ENCODE data around the gene OTOGL.
A peak's percentile ranks its signal among the peaks of the same experiment; 100 is the strongest.
"Not testable (repeated sequence)": the region's sequence is repeated elsewhere in the genome, so short reads cannot be mapped to it uniquely, and the experiment has no call there.

OTOGL gene

GRCh38 chr12:80282226-80282625 lies 182.9 kb downstream of the OTOGL start:
- no peak for FAIRE-seq

- no peak for FAIRE-seq
Observed at GRCh38 chr12:80282761-80283160, 183.4 kb downstream of the OTOGL start.

GRCh38 chr12:80291108-80291754 lies 191.9 kb downstream of the OTOGL start:
- FAIRE-seq, result peak; percentile 53

GRCh38 chr12:80293347-80293746 lies 194.0 kb downstream of the OTOGL start:
- FAIRE-seq, result no peak

- FAIRE-seq, result no peak
Observed at GRCh38 chr12:80293759-80294158, 194.4 kb downstream of the OTOGL start.

GRCh38 chr12:80299219-80299618 lies 199.9 kb downstream of the OTOGL start:
- FAIRE-seq, result no peak

- no peak for FAIRE-seq
Observed at GRCh38 chr12:80299976-80300375, 200.6 kb downstream of the OTOGL start.

GRCh38 chr12:80307436-80307835 lies 208.1 kb downstream of the OTOGL start:
- not testable (repeated sequence) for FAIRE-seq

- no peak for FAIRE-seq
Observed at GRCh38 chr12:80313209-80313608, 213.9 kb downstream of the OTOGL start.

GRCh38 chr12:80314741-80315140 lies 215.4 kb downstream of the OTOGL start:
- no peak for FAIRE-seq

- no peak for FAIRE-seq
Observed at GRCh38 chr12:80316222-80316621, 216.9 kb downstream of the OTOGL start.

- FAIRE-seq, result no peak
Observed at GRCh38 chr12:80317307-80317706, 218.0 kb downstream of the OTOGL start.

- FAIRE-seq, result no peak
Observed at GRCh38 chr12:80317899-80318298, 218.6 kb downstream of the OTOGL start.

GRCh38 chr12:80320121-80320678 lies 220.9 kb downstream of the OTOGL start:
- FAIRE-seq, result no peak

- no peak for FAIRE-seq
Observed at GRCh38 chr12:80321653-80322052, 222.3 kb downstream of the OTOGL start.

- FAIRE-seq, result no peak
Observed at GRCh38 chr12:80325167-80325959, 226.0 kb downstream of the OTOGL start.

- no peak for FAIRE-seq
Observed at GRCh38 chr12:80332827-80333226, 233.5 kb downstream of the OTOGL start.

GRCh38 chr12:80352474-80352873 lies 253.1 kb downstream of the OTOGL start:
- no peak for FAIRE-seq

GRCh38 chr12:80353254-80353653 lies 253.9 kb downstream of the OTOGL start:
- FAIRE-seq, result no peak

- no peak for FAIRE-seq
Observed at GRCh38 chr12:80356097-80356496, 256.8 kb downstream of the OTOGL start.

GRCh38 chr12:80359703-80360102 lies 260.4 kb downstream of the OTOGL start:
- FAIRE-seq, result no peak

GRCh38 chr12:80364056-80364455 lies 264.7 kb downstream of the OTOGL start:
- FAIRE-seq, result no peak

GRCh38 chr12:80373666-80374065 lies 274.3 kb downstream of the OTOGL start:
- FAIRE-seq, result no peak

- FAIRE-seq, result no peak
Observed at GRCh38 chr12:80374615-80375014, 275.3 kb downstream of the OTOGL start.

Measured in islet of Langerhans (tissue), 1 donor.